ENCODE results near the gene SLC35G2.
A peak's percentile ranks its signal among the peaks of the same experiment; 100 is the strongest.
"Not testable (repeated sequence)": the region's sequence is repeated elsewhere in the genome, so short reads cannot be mapped to it uniquely, and the experiment has no call there.

Gene SLC35G2

DNA sequence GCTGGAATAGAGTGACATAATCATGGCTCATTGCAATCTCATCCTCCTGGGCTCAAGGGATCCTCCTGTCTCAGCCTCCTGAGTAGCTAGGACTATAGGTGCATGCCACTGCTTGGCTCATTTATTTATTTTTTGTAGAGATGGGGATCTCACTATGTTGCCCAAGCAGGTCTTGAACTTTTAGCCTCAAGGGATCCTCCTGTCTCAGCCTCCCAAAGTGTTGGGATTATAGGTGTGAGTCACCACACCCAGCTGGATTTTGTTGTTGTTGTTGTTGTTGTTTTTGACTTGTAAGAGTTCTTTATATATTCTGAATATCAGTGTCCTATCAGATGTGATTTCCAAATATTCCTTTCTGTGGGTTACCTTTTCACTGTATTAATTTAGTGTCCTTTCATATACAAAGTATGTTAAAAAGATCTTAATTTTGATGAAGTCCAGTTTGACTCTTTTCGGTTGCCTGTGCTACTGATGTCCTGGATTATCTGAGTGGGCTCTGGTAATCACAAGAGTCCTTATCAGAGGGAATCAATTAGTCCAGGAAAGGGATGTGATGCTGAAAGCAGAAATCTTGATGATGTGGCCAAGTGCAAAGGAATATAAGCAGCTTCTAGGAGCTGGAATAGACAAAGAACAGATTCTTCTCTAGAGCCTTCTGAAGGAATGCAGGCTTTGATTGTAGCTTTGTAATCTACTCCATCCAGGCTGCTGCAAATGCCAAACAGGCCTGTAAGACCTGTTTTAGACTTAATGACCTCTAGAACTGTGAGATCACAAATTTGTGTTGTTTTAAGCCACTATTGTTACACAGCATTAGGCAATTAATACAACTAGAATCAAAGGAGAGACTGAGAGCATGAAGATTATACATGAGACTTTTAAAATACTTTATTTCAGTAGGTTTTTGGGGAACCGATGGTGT is 73.3 kb downstream of the SLC35G2 start:
- DNase-seq = no peak

DNA sequence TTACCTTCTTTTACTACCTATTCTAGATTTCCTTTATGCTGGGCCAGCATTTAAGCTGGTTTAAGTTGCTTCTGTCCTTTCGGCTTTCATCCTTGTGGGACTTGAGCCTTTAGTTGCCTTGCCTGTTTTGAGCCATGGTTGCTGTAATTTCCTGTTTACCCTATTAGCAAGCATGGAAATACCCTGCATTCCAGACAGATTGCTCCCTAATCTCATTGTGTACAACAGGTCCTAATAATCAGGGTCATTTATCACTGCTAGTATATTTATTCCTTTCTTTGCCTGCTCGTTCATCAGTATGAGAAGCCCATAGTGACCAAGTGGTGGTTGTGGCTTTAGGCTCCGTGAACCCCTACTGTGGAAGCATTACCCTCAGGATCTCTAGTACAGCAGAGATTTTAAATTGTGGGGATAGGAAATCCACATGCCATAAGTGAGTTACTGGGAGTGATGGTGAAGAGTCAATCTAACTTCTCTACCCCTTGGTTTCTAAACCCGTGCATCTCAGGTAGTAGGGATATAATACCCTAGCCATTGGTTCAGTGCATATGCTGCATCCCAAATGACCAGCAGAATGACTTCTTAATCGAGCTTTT is 75.0 kb downstream of the SLC35G2 start:
- DNase-seq = no peak

DNA sequence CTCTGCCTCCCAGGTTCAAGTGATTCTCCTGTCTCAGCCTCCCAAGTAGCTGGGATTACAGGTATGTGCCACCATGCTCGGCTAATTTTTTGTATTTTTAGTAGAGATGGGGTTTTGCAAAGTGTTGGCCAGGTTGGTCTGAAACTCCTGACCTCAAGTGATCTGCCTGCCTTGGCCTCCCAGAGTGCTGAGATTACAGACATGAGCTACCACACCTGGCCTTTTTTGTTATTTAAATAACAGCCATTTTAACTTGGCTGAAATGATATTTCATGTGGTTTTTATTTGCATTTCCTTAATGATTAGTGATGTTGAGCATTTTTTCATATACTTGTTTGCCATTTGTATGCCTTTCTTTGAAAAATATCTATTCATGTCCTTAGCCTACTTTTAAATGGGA is 78.2 kb downstream of the SLC35G2 start:
- DNase-seq = not testable (repeated sequence)

GRCh38 chr3:136898549-136898948 is 79.6 kb downstream of the SLC35G2 start:
- no peak for DNase-seq

GRCh38 chr3:136898954-136899353 is 80.0 kb downstream of the SLC35G2 start:
- no peak for DNase-seq

GRCh38 chr3:136899622-136900158 is 80.8 kb downstream of the SLC35G2 start:
- DNase-seq = no peak

GRCh38 chr3:136900694-136901093 is 81.8 kb downstream of the SLC35G2 start:
- not testable (repeated sequence) for DNase-seq

- no peak for DNase-seq
Observed at GRCh38 chr3:136901391-136901790, 82.5 kb downstream of the SLC35G2 start.

GRCh38 chr3:136902530-136902929 is 83.6 kb downstream of the SLC35G2 start:
- DNase-seq = peak; percentile 15 to 33

GRCh38 chr3:136903899-136904298 is 85.0 kb downstream of the SLC35G2 start:
- DNase-seq = no peak

DNA sequence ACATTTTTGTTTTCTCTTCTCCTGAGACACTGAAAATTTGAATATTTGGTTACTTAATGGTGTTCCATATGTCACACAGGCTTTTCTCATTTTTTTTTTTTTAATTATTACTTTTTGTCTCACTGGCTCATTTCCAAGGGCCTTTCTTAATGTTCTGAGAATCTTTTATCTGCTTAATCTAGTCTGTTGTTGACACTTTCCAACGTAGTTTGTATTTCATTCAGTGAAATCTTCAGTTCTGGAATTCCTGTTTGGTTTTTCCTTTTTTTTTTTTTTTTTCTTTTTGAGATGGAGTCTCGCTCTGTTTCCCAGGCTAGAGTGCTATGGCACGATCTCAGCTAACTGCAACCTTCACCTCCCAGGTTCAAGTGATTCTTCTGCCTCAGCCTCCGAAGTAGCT is 85.8 kb downstream of the SLC35G2 start:
- DNase-seq = no peak

Measured in AML-193 (cell line).